A549 (cell line): ENCODE measurements around the gene MEGF6. TPM values are rescaled to one million over a fixed set of nuclear protein-coding genes. Genes with fewer than 3 reads are reported as not detected.

Experiments used
- ATAC-seq, 2 experiments: fragments of 200-7000 bp in 1 of 2; fragments of >200 bp in 1 of 2; cut with Nextera tagmentation in 1 of 2; cut with Tn5 transposase in 1 of 2; 3 replicates each; pipeline versions ENCODE4 v1.8.0 to v1.9.1; 2018 to 2020; ENCODE audit warnings: mild to moderate bottlenecking in 1 of 2, moderate library complexity in 1 of 2
- CTCF ChIA-PET: fragments of 300-600 bp; sonication (Branson Sonifier 250); formaldehyde crosslinking; extraction: SDS; loops from one replicate; lab custom pipeline; 2021; ENCODE audit warnings: antibody characterized with exemption, inconsistent platforms; lab: Yijun Ruan, JAX
- POLR2A ChIA-PET: fragments of 350-600 bp; formaldehyde crosslinking; extraction: SDS; loops from one replicate; lab custom pipeline; 2021; ENCODE audit warnings: antibody characterized with exemption, inconsistent platforms; lab: Yijun Ruan, JAX
- DNase-seq, 2 experiments: peaks; one replicate each; pipeline versions ENCODE4 v3.0.0 to v3.0.0-alpha.2; 2011 to 2016; ENCODE audit warnings: low read depth in 1 of 2, low spot score in 1 of 2
- FAIRE-seq: peaks from 2 replicates; lab custom pipeline; 2011; peaks lifted over from hg19 to GRCh38; lab: Jason Lieb, UNC
- H3K27ac ChIP-seq, 2 experiments: fragments of >200 bp; sonication (Bioruptor Twin); formaldehyde crosslinking; 3 replicates each; pipeline ENCODE4 v1.5.1; 2016 to 2017
- H3K4me1 ChIP-seq: fragments of >200 bp; sonication (Bioruptor Twin); formaldehyde crosslinking; 3 replicates; pipeline ENCODE4 v1.6.1; 2016
- H3K4me2 ChIP-seq: fragments of >200 bp; sonication (Bioruptor Twin); formaldehyde crosslinking; 3 replicates; pipeline ENCODE4 v1.6.1; 2016
- H3K4me3 ChIP-seq: fragments of >200 bp; sonication (Bioruptor Twin); formaldehyde crosslinking; 3 replicates; pipeline ENCODE4 v1.5.1; 2016
- H3K9me3 ChIP-seq: fragments of >200 bp; sonication (Bioruptor Twin); formaldehyde crosslinking; 3 replicates; pipeline ENCODE4 v1.6.1; 2016
- ATOH8 ChIP-seq: fragments of 250-450 bp; sonication (Bioruptor Pico); IDR thresholded peaks from 2 replicates; pipeline ENCODE4 v1.5.0; 2020; ENCODE audit warnings: low read depth, mild to moderate bottlenecking, moderate library complexity
- BHLHE40 ChIP-seq: IDR thresholded peaks from 2 replicates; pipeline ENCODE4 v1.6.1; 2012; ENCODE audit warnings: low read depth, low read length, inconsistent platforms
- E2F6 ChIP-seq: IDR thresholded peaks from 2 replicates; pipeline ENCODE4 v1.6.1; 2012; ENCODE audit warnings: low read depth, borderline replicate concordance
- EHMT2 ChIP-seq: fragments of 200-600 bp; sonication (generic); IDR thresholded peaks from 2 replicates; pipeline ENCODE4 v1.6.1; 2016; ENCODE audit warnings: antibody characterized with exemption, low read depth, mild to moderate bottlenecking, moderate library complexity
- EP300 ChIP-seq, 2 experiments: fragments of >200 bp; sonication (Bioruptor Twin); formaldehyde crosslinking; IDR thresholded peaks; 2 replicates in 1 of 2; 3 replicates in 1 of 2; pipeline ENCODE4 v1.6.1; 2016 to 2017
- HEYL ChIP-seq: fragments of 250-450 bp; sonication (Bioruptor Pico); IDR thresholded peaks from 2 replicates; pipeline ENCODE4 v1.8.0; 2021; ENCODE audit warnings: mild to moderate bottlenecking, moderate library complexity
- HMGXB4 ChIP-seq: fragments of 250-450 bp; sonication (Bioruptor Pico); IDR thresholded peaks from 2 replicates; pipeline ENCODE4 v1.5.0; 2021; ENCODE audit warnings: mild to moderate bottlenecking, moderate library complexity, borderline replicate concordance
- HOXA7 ChIP-seq: fragments of 250-450 bp; sonication (Bioruptor Pico); IDR thresholded peaks from 2 replicates; pipeline ENCODE4 v1.5.0; 2020; ENCODE audit warnings: mild to moderate bottlenecking, moderate library complexity
- HOXB13 ChIP-seq: fragments of 250-450 bp; sonication (Bioruptor Pico); IDR thresholded peaks from 2 replicates; pipeline ENCODE4 v1.5.0; 2020; ENCODE audit warnings: low read depth, mild to moderate bottlenecking, moderate library complexity
- JUNB ChIP-seq: fragments of >200 bp; sonication (Bioruptor Twin); formaldehyde crosslinking; IDR thresholded peaks from 2 replicates; pipeline ENCODE4 v1.6.1; 2016
- KDM1A ChIP-seq: fragments of 200-600 bp; sonication (generic); IDR thresholded peaks from 2 replicates; pipeline ENCODE4 v1.6.1; 2016; ENCODE audit warnings: low read depth, mild to moderate bottlenecking
- KDM5A ChIP-seq: fragments of 200-600 bp; sonication (generic); IDR thresholded peaks from 2 replicates; pipeline ENCODE4 v1.6.1; 2016; ENCODE audit warnings: antibody characterized with exemption, mild to moderate bottlenecking
- MAZ ChIP-seq: fragments of 150-350 bp; IDR thresholded peaks from 2 replicates; pipeline ENCODE4 v1.6.1; 2014; ENCODE audit warnings: antibody characterized with exemption, low read depth, low read length, borderline replicate concordance
- MYC ChIP-seq: IDR thresholded peaks from 2 replicates; pipeline ENCODE4 v1.6.1; 2012; ENCODE audit warnings: mild to moderate bottlenecking, inconsistent platforms, low read length, improper control_type of control experiment, borderline replicate concordance
- NPAS2 ChIP-seq: fragments of 250-450 bp; sonication (Bioruptor Pico); IDR thresholded peaks from 2 replicates; pipeline ENCODE4 v1.8.0; 2022; ENCODE audit warnings: mild to moderate bottlenecking, moderate library complexity, borderline replicate concordance
- NR3C1 ChIP-seq: fragments of >200 bp; sonication (Bioruptor Twin); formaldehyde crosslinking; IDR thresholded peaks from 3 replicates; pipeline ENCODE4 v1.6.1; 2017
- PHF8 ChIP-seq: fragments of 200-600 bp; sonication (generic); IDR thresholded peaks from 2 replicates; pipeline ENCODE4 v1.6.1; 2016; ENCODE audit warnings: low read depth, mild to moderate bottlenecking, antibody characterized with exemption, moderate library complexity, borderline replicate concordance
- RAD21 ChIP-seq, 2 experiments: fragments of >200 bp in 1 of 2; sonication (Bioruptor Twin) in 1 of 2; formaldehyde crosslinking in 1 of 2; IDR thresholded peaks in 1 of 2; conservative IDR thresholded peaks in 1 of 2; 2 replicates in 1 of 2; 3 replicates in 1 of 2; pipeline ENCODE4 v1.6.1; 2012 to 2018; ENCODE audit warnings: inconsistent platforms in 1 of 2
- REST ChIP-seq: fragments of 200-600 bp; sonication (generic); IDR thresholded peaks from 2 replicates; pipeline ENCODE4 v1.6.1; 2016; ENCODE audit warnings: antibody characterized with exemption, mild to moderate bottlenecking, moderate library complexity
- RNF2 ChIP-seq: fragments of 200-600 bp; sonication (generic); IDR thresholded peaks from 2 replicates; pipeline ENCODE4 v1.6.1; 2016; ENCODE audit warnings: low read depth, mild to moderate bottlenecking, antibody characterized with exemption, moderate library complexity, borderline replicate concordance
- TFCP2L1 ChIP-seq: fragments of 250-450 bp; sonication (Bioruptor Pico); IDR thresholded peaks from 2 replicates; pipeline ENCODE4 v1.5.0; 2021; ENCODE audit warnings: mild to moderate bottlenecking
- TP53 ChIP-seq: fragments of 250-450 bp; sonication (Bioruptor Pico); IDR thresholded peaks from 2 replicates; pipeline ENCODE4 v1.5.0; 2021; ENCODE audit warnings: mild to moderate bottlenecking, moderate library complexity
- ZSCAN20 ChIP-seq: fragments of 250-450 bp; sonication (Bioruptor Pico); IDR thresholded peaks from 2 replicates; pipeline ENCODE4 v1.8.0; 2022; ENCODE audit warnings: mild to moderate bottlenecking, moderate library complexity
- WGBS: methylation state at CpG from one replicate; pipeline ENCODE4 v1.1.6; 2017; ENCODE audit errors: missing lambda C conversion rate; 5-methylcytosine and 5-hydroxymethylcytosine counted together
- polyA plus RNA-seq, 4 experiments: library from polyadenylated mRNA; depleted of rRNA in 3 of 4; stranded (reverse); fragments of >200 nt; fragmentation: RNase III in 1 of 4; extraction: RNeasy Plus Mini Kit Qiagen cat#74134 plus additional on column Dnase treatment in 1 of 4; gene quantifications; 2 replicates in 3 of 4; 3 replicates in 1 of 4; pipeline ENCODE4 v1.2.3, GENCODE V29; 2011 to 2017

The MEGF6 gene
- polyA plus RNA-seq, 2 of the 4 experiments (the other 2 are of a cell fraction): 0.66 to 13.7 TPM

GRCh38 chr1:3598522-3599285 is 12.6 kb downstream of the MEGF6 start:
- ChIA-PET POLR2A (no interaction called here), CTCF (interaction anchor here (1.2 to 2.6 kb wide), 3 partner anchors 21 to 130 kb away, joined by 3 to 10 read pairs (median 4); no protein-coding TSS in a partner anchor)
- ATAC-seq (no peak), DNase-seq (no peak), FAIRE-seq (no peak)
- H3K27ac ChIP-seq: no peak overlapping the region
- no peaks in the 10 kb centered on the region for H3K9me3 ChIP-seq
- WGBS: 77% methylated on average over 5 of the region's 30 CpGs
- TF ChIP-seq PHF8 (no peak), MYC (no peak), HOXA7 (CRISPR knock-in tag) (no peak), TFCP2L1 (CRISPR knock-in tag) (no peak), MAZ (no peak), HEYL (CRISPR knock-in tag) (no peak), JUNB (no peak), NR3C1 (no peak), KDM5A (no peak), TP53 (CRISPR knock-in tag) (no peak), NPAS2 (no peak)
- no peak overlapping the region for H3K4me3 ChIP-seq
- no peak overlapping the region for H3K4me2 ChIP-seq
- H3K4me1 ChIP-seq: no peaks in the 10 kb centered on the region

- no peaks in the 10 kb centered on the region for H3K4me1 ChIP-seq
- DNase-seq: no peak
- no peak for TF ChIP-seq EHMT2
- TF ChIP-seq EP300 (IDR thresholded peaks at IDR 0.05): no peak
- no peak for TF ChIP-seq E2F6
- no peak for TF ChIP-seq RAD21 (conservative IDR thresholded peaks at IDR 0.05 in 1 of 2, IDR thresholded peaks at IDR 0.05 in 1 of 2)
- TF ChIP-seq, all 56 proteins: peak for 0
- no peak overlapping the region for H3K4me3 ChIP-seq
- FAIRE-seq (no peak), ATAC-seq (no peak)
- POLR2A ChIA-PET: no interaction called here
- H3K27ac ChIP-seq: no peak overlapping the region
- 90% methylated on average over 21 of the region's 26 CpGs for WGBS
- CTCF ChIA-PET: interaction anchor here (1.2 to 2.6 kb wide), 3 partner anchors 21 to 129 kb away, joined by 3 to 10 read pairs (median 4); no protein-coding TSS in a partner anchor
- H3K9me3 ChIP-seq: no peaks in the 10 kb centered on the region
- H3K4me2 ChIP-seq: no peak overlapping the region
Measured at GRCh38 chr1:3598051-3598491, 13.2 kb downstream of the MEGF6 start.

- CTCF ChIA-PET: interaction anchor here (1.2 to 2.6 kb wide), 2 partner anchors 22 to 128 kb away, joined by 4 to 10 read pairs; no protein-coding TSS in a partner anchor
- no peak for DNase-seq
- no peak overlapping the region for H3K4me2 ChIP-seq
- ATAC-seq: no peak
- no peaks in the 10 kb centered on the region for H3K9me3 ChIP-seq
- WGBS: 89% methylated on average over 11 of the region's 11 CpGs
- no peak overlapping the region for H3K4me3 ChIP-seq
- H3K27ac ChIP-seq: no peak overlapping the region
- TF ChIP-seq REST (no peak), HMGXB4 (CRISPR knock-in tag) (no peak), KDM1A (no peak), RNF2 (no peak), HOXB13 (CRISPR knock-in tag) (no peak), ZSCAN20 (CRISPR knock-in tag) (no peak), ATOH8 (CRISPR knock-in tag) (no peak), BHLHE40 (no peak), MYC (no peak), JUNB (no peak)
- no peaks in the 10 kb centered on the region for H3K4me1 ChIP-seq
- POLR2A ChIA-PET: no interaction called here
- no peak for FAIRE-seq
Measured at GRCh38 chr1:3597599-3597964, 13.7 kb downstream of the MEGF6 start.
